Mononuclear cell (primary cell): ENCODE measurements around the gene ST7. TPM values are rescaled to one million over a fixed set of nuclear protein-coding genes. Genes with fewer than 3 reads are reported as not detected.
"Not testable (repeated sequence)": the region's sequence is repeated elsewhere in the genome, so short reads cannot be mapped to it uniquely, and the experiment has no call there.

Experiments
- H3K27me3 ChIP-seq: 2 replicates; pipeline ENCODE4 v1.6.0; 2011; ENCODE audit warnings: low read length, control low read depth; ENCODE audit not compliant: insufficient read depth
- H3K4me1 ChIP-seq: 2 replicates; pipeline ENCODE4 v1.5.1; 2011; ENCODE audit warnings: mild to moderate bottlenecking, low read length, control low read depth; ENCODE audit not compliant: insufficient read depth
- H3K4me3 ChIP-seq: 2 replicates; pipeline ENCODE4 v1.5.1; 2011; ENCODE audit warnings: mild to moderate bottlenecking, low read length, moderate library complexity
- H3K9me3 ChIP-seq: 2 replicates; pipeline ENCODE4 v1.5.1; 2011; ENCODE audit warnings: low read depth, mild to moderate bottlenecking, control low read depth, low read length
- total RNA-seq: library from RNA; depleted of rRNA; stranded (reverse); fragments of >200 nt; gene quantifications from one replicate; pipeline ENCODE4 v1.2.3, GENCODE V29; 2012

Gene ST7
- total RNA-seq, 1 donor: 9.3 TPM

- H3K4me1 ChIP-seq: peaks cover 3% of the 10 kb centered on the region
- H3K9me3 ChIP-seq: no peaks in the 10 kb centered on the region
- H3K4me3 ChIP-seq: no peak overlapping the region
- H3K27me3 ChIP-seq: no peaks in the 10 kb centered on the region
Measured at GRCh38 chr7:117217106-117218035, 264.1 kb downstream of the ST7 start.

DNA sequence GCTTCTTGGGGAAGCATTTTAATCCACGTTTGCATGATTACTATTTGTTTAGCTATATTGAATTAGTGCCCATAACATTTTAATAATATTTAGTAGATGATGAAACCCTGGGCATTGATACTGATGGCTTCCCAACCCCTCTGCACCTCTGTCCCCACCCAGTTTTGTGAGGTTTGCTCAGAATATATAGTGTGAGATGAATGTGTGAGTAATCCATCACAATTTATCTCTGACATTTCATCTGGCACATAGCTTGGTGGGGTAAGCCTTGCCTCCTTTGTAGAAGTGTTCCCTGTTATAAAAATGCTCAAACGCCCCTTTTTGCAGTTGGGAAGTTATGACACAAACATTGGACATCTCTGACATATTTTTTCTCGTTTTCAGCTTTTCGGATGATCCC lies 265.4 kb downstream of the ST7 start:
- Histone ChIP-seq H3K4me3 (no peak overlapping the region), H3K9me3 (no peaks in the 10 kb centered on the region), H3K27me3 (no peaks in the 10 kb centered on the region), H3K4me1 (no peaks in the 10 kb centered on the region)

- H3K4me3 ChIP-seq: no peak overlapping the region
- H3K4me1 ChIP-seq: no peaks in the 10 kb centered on the region
- H3K27me3 ChIP-seq: no peaks in the 10 kb centered on the region
- no peaks in the 10 kb centered on the region for H3K9me3 ChIP-seq
Measured at GRCh38 chr7:117219485-117219884, 266.2 kb downstream of the ST7 start.

DNA sequence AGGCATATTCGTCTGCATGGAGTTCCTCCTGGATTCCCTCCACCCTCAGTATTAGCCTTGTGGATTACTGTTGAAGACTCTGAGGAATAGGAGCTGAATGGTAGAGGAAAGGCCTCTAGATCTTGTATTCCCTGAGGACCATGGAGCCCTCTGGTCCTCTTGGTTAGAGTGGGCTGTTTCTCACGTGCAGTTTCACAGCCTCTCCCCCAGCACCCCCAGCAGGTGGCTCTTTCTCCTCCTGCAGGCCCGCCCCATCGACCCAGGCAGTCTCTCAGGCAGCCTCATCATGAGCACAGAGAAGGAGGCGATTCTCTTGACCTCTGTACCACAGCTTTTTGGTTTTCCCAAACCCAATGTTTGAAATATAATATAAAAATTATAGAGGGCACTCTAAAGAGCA lies 267.5 kb downstream of the ST7 start:
- Histone ChIP-seq H3K4me1 (no peaks in the 10 kb centered on the region), H3K4me3 (no peak overlapping the region), H3K9me3 (no peaks in the 10 kb centered on the region), H3K27me3 (no peaks in the 10 kb centered on the region)

DNA sequence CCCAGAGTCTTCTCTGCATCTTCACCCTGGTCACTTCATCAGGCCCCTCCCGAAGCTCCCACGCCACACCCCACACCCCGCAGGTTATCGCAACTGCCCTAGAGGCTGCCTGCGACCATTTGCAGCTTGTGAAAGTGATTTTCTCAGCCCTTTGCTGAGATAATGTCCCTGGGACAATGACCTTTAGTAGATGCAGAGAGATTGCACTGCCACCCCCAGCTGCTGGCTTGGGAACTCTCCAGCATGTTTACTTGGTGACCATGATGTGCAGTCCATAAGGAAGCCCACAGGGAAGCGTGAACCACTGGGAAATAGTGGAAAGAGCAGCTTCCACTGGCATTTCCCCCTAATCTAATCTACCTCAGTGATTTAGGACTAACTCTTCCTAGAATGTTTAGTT lies 272.2 kb downstream of the ST7 start:
- H3K4me3 ChIP-seq: no peak overlapping the region
- H3K27me3 ChIP-seq: no peaks in the 10 kb centered on the region
- no peaks in the 10 kb centered on the region for H3K4me1 ChIP-seq
- H3K9me3 ChIP-seq: no peaks in the 10 kb centered on the region

GRCh38 chr7:117227091-117227490 lies 273.8 kb downstream of the ST7 start:
- H3K27me3 ChIP-seq: no peaks in the 10 kb centered on the region
- no peaks in the 10 kb centered on the region for H3K4me1 ChIP-seq
- no peaks in the 10 kb centered on the region for H3K9me3 ChIP-seq
- H3K4me3 ChIP-seq: no peak overlapping the region

GRCh38 chr7:117229350-117229749 lies 276.0 kb downstream of the ST7 start:
- no peaks in the 10 kb centered on the region for H3K27me3 ChIP-seq
- H3K4me3 ChIP-seq: no peak overlapping the region
- H3K4me1 ChIP-seq: no peaks in the 10 kb centered on the region
- H3K9me3 ChIP-seq: no peaks in the 10 kb centered on the region

DNA sequence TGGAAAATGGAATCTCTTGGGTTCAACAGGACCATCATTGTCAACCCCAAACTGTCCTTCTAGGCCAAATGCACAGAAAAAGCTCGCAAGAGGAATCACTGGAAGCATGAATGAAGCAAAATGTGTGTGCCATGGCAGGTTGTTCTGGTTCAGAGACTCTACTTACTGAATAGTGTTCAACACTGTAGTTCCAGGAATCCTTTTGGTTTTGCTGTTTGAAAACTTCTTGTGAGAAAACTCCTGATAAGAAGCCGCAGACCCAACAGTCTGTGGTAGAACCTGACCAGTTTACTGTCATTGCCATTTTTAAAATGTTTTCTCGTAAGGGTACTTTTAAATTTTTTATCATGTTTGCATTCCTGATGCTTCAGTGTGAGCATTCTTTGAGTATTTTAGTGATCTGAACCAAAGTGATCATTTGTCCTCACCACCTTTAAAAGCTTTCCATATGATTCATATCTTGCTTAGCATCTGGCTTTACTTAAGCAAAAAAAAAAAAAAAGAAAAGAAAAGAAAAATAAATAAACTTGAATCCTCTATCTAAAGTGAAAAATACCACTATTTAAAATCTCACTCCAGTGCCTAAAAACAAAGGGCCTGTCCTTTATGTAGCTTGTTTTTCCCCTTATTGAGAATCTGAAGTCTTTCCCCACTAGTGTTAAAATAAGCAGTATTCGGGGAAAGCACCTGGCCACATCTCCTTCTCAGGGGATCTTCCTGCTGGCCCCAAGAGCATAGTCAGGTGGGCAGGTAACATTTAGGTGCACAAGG lies 277.2 kb downstream of the ST7 start:
- no peaks in the 10 kb centered on the region for H3K4me1 ChIP-seq
- no peaks in the 10 kb centered on the region for H3K27me3 ChIP-seq
- H3K4me3 ChIP-seq: no peak overlapping the region
- H3K9me3 ChIP-seq: no peaks in the 10 kb centered on the region

DNA sequence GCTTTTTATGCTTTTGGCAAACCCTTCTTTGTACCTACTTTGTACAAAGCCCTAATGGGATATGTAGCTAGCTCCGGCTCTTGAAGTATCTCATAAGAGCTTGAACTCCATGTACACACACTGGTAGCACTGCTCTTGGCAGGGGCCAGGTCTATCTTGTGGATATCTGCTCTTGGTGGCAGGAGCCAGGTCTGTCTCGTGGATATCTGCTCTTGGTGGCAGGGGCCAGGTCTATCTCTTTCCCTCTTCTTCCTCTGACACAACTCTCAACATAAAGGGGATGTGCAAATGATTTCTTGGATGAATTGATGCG lies 277.7 kb downstream of the ST7 start:
- H3K9me3 ChIP-seq: no peaks in the 10 kb centered on the region

GRCh38 chr7:117237646-117238045 lies 284.3 kb downstream of the ST7 start:
- Histone ChIP-seq H3K4me1 (no peaks in the 10 kb centered on the region), H3K9me3 (no peaks in the 10 kb centered on the region), H3K27me3 (no peaks in the 10 kb centered on the region), H3K4me3 (no peak overlapping the region)

More for the DNA sequence above, 277.7 kb downstream of the ST7 start:
- Histone ChIP-seq H3K4me1 (no peaks in the 10 kb centered on the region), H3K27me3 (no peaks in the 10 kb centered on the region), H3K4me3 (no peak overlapping the region)

GRCh38 chr7:117238472-117238871 lies 285.2 kb downstream of the ST7 start:
- Histone ChIP-seq H3K4me1 (no peaks in the 10 kb centered on the region), H3K4me3 (no peak overlapping the region), H3K9me3 (no peaks in the 10 kb centered on the region), H3K27me3 (no peaks in the 10 kb centered on the region)

DNA sequence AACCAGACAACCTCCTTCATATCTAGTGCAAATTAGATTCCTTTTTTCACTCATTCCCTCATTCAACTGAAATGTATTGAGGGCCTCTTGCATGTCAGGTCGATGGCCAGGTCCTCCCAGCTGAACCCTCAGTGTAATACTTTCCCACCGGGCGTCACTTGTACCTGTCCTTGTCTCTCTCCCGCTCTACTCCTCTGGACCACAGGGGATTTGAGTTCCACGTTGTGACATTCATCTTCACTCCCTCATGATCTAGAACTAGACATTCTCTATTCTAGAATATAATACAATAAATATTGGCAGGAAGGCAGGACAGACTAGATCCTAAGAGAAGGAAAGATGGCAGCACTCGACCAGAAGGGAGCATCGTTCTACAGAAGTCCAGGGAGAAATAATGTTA lies 285.6 kb downstream of the ST7 start:
- no peaks in the 10 kb centered on the region for H3K27me3 ChIP-seq

GRCh38 chr7:117241088-117241487 lies 287.8 kb downstream of the ST7 start:
- no peaks in the 10 kb centered on the region for H3K4me1 ChIP-seq
- H3K27me3 ChIP-seq: no peaks in the 10 kb centered on the region
- no peaks in the 10 kb centered on the region for H3K9me3 ChIP-seq
- H3K4me3 ChIP-seq: no peak overlapping the region

More for the DNA sequence above, 285.6 kb downstream of the ST7 start:
- Histone ChIP-seq H3K4me1 (no peaks in the 10 kb centered on the region), H3K4me3 (no peak overlapping the region), H3K9me3 (no peaks in the 10 kb centered on the region)

- Histone ChIP-seq H3K27me3 (no peaks in the 10 kb centered on the region), H3K4me3 (no peak overlapping the region), H3K9me3 (no peaks in the 10 kb centered on the region), H3K4me1 (no peaks in the 10 kb centered on the region)
Measured at GRCh38 chr7:117243390-117243789, 290.1 kb downstream of the ST7 start.

DNA sequence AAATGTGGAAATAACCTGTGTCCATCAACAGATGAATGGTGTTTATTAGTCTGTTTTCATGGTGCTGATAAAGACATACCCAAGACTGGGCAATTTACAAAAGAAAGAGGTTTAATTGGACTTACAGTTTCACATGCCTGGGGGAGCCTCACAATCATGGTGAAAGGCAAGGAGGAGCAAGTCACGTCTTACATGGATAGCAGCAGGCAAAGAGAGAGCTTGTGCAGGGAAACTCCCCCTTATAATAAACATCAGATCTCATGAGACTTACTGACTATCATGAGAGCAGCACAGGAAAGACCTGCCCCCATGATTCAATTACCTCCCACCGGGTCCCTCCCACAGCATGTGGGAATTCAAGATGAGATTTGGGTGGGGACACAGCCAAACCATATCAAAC lies 292.4 kb downstream of the ST7 start:
- not testable (repeated sequence) for H3K27me3 ChIP-seq, H3K4me1 ChIP-seq, H3K9me3 ChIP-seq, H3K4me3 ChIP-seq
